Kidney capillary endothelial cell (primary cell): ENCODE results near the gene TCF12.

Source experiments
- DNase-seq: peaks from one replicate; pipeline ENCODE4 v3.0.0-alpha.2; 2018; ENCODE audit warnings: low spot score

The TCF12 gene

DNA sequence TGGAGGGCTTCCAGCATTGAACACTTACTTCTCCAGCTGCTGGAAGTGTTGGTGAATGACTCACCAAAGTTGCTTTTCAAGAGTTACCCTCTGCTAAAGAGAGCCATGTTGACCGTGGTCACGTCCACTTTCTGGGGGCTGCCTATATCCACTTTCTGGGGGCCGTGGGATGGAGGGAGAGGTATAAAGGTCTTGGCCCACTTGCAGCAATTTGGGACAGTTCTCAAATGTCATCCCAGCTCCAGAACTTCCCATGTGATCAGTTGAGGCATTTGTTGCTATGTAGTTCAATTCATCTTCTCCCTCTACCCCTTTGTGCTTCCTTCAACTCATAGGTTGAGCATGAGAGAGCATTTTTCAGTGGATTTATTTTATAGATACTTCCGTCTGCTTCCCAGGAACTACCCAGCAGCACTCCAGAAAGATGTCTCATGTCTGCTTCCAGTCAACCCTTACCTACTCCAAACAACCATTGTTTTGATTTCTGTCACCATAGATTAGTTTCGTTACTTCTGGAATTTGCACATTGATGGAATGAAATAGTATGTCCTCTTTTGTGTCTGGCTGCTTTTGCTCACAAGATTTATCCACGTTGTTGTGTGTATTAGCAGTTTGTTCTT, 130.6 kb downstream of the TCF12 start:
- no peak for DNase-seq

DNA sequence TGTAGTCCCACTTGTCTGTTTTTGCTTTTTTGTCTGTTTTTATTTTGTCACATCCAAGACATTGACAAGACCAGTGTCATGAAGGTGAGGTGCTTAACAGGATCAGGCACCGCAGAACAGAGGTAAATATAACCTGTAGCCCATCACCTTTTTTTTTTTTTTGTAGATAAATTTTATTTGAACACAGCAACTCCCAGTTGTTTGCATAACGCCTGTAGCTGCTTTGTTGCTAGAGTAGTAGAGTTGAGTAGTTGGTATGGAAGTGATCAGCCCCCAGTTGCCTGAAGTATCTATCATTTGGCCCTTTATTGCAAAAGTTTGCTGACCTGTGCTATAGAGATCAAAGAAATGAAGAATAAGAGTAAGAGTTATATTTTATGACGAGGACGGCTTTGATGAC, 135.0 kb downstream of the TCF12 start:
- DNase-seq = no peak

DNA sequence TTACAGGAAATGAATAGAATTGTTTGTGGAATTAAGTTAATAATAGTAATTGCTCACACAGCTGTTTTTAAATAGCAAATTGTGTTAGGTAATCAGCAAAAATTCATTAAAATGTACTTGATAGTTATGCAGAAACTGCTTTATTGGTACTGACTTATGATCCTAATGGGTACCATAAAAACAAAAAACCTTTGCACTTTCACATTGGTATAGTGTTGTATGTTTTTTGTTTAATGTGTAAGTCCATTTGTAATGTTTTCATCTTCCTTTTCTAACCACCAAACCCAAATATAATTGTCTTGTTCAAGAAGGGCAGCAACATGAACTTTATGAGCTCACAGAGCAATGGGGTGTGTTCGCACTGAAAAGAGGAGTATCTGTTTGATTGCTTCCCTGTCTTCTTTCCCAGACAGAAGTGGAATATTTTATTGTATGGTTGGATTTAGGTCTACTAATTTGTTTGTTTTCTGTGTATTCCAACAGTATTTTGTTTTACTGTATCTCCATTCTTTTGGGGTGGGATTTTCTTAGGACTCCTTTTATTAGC, 135.8 kb downstream of the TCF12 start:
- peak; percentile 10 for DNase-seq

DNA sequence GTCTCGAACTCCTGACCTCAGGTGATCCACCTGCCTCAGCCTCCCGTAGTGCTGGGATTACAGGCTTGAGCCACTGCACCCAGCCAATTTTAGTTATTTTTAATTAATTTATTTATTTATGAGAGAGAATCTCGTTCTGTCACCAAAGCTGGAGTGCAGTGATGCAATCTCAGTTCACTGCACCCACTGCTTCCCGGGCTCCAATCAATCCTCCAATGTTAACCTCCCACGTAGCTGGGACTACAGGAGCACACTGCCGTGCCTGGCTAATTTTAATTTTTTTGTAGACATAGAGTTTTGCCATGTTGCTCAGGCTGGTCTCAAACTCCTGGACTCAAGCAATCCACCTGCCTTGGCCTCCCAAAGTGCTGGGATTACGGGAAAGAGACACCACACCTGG, 137.9 kb downstream of the TCF12 start:
- DNase-seq = no peak

DNA sequence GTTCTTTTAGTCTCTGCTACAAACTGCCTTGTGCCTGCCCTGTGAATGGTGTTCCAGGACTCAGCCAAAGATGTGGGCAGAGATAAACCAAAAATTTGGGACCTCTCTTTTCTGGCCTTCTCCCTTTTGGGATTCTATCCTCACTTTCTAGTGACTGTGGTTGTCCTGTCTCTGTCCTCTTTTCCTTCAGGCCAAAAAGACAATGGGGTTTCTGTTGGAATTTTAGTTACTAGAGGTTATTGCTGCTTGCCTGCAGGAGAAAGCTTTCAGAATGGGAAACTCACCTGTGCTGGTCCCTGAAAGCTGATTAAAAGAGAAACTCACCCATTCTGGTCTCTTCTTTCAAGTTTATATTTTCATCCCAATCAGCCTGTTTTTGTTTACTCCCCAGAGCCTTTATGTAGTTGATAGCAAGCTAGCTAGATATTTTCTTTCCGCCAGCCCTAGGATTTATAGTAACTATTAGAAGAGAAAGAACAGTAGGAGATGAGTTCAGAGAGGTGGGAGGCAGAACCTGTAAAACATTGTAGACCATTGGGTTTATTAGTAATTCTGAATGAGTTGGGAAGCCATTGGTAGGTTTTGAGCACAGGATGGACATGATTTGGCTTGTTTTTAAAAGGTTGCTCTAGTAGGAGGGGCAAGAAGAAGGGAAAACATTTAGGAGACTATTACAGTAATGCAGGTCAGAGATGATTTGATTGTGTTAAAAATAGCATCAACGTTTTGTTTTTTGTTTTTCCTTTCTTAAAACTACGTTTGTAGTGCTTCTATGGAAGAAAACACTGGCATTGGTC, 138.9 kb downstream of the TCF12 start:
- DNase-seq = no peak

DNA sequence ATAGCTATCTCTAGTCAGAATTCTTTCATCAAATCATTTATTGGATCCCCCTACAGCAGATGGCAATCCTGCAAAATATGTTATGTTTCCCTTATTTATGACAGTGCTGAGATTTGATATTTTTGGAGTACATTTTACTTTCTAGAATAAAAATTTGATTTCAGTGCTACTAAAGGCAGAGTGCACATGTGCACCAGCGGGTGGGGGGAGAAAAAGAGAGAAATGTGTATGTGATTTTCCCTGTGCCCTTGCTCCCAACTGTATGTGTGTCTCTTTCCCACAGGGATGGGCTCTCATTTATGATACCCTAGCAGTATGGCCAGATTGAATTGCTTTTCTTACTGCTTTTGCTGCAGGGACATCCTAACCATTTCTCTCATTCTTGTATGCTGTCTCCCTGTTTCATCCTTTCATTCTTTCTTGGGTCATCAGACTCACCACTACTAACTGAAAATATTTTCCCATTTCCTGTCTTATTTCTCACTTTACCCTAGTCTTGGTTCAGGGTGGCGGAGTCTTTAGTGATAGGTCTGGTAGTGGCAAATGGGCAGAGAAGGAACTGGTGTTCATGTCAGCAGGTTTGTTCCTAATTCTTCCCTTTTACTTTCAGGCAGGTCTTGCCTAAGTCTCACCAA, 140.7 kb downstream of the TCF12 start:
- DNase-seq = no peak

DNA sequence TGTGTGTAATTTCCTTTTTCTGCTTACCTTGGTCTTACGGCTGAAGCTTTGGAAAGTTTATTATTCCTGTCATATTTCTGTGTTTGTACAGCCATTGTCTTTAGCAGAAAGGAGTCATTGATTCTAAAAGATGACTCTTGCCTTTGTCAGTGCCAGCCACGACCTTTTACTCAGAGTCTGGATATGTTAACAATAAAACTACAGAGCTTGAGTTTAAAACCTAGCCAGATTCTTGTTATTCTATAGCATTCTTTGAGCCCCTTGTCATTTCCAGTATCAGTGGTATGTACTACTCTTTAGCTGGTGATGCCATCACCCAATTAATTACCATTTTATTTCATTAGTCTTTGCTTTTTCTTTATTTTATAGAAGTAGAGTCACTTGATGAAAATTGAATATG, 142.4 kb downstream of the TCF12 start:
- peak; percentile 97 for DNase-seq

DNA sequence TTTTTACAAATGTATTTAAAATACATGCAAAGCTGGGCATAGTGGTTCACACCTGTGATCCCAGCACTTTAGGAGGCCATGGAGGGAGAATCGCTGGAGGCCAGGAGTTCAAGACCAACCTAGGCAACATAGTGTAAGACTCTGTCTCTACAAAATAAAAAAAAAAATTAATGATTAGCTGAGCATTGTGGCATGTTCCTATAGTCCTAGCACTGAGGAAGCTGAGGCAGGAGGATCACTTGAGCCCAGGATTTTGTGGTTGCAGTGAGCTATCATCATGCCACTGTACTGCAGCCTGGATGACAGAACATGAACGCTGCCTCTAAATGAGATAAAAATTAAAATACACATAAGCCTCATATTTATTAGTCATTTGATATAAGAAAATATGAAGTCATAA, 142.8 kb downstream of the TCF12 start:
- peak; percentile 10 for DNase-seq

DNA sequence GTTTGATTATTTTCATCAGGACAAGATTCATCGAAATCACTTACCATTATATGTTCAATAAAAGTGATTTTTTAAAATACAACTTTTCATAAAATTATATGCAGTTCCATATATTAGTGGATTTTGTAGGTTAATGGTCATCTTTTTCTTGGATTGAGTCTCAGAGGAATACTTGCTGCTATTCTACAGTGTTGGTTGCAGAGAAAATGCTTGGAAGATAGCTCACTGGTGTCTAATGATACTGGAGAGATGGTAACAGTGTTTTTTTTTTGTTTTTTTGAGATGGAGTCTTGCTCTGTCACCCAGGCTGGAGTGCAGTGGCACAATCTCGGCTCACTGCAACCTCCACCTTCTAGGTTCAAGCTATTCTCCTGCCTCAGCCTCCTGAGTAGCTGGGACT, 143.3 kb downstream of the TCF12 start:
- DNase-seq = no peak

DNA sequence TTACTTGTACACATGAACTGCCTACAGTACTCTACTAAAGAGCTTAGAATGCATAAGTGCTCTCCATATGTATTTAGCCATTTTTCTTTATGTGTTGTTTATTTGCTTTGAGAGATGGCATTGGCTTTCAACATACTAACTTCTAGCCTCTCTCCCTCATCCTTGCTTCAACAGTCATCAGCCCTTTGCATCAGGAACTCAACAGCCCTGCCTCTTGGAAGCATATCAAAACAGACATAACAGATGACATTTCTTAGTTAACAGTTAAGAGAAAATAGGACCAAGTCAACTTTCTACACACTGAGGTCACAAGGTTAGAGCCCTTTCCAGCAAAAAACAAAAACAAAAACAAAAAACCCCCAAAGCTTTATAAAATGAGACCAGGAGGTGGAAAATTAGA, 145.6 kb downstream of the TCF12 start:
- DNase-seq = no peak

DNA sequence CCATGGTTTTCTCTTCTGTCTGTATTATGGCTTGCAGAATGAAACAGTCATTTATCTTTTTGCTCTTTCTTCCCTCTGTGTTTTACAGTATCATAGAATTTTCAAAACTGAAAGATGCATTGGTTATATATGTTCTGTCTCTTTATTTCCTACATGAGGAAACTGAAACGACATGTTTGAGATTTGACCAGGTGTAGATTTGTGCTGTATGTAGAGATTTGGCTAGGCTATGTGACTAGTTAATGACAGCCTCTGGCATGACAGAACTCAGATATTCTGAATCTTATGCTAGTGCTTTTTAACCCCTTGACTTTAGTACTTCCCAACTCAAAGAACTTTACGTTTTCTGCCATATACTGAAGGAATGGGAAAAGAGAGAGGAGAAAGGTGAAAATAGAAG, 151.0 kb downstream of the TCF12 start:
- no peak for DNase-seq

DNA sequence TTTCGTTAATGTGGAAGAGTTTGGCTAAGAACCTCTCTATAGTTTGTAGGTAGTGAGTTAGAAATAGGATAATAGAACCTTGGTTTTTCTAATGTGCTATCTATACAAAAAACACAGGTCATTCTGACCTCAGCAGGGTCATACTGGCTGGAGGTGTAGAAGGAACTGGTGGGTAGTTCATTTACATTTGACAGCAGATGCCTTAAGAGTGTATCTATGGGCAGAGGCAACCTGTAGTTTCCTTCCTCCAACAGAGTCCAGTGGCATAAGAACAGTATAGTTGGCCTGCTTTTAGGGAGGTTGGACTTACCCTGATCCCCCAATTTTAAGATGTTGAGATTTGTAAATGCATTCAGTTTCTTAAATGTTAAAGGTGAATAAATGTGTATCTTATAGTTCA, 152.2 kb downstream of the TCF12 start:
- DNase-seq = no peak

DNA sequence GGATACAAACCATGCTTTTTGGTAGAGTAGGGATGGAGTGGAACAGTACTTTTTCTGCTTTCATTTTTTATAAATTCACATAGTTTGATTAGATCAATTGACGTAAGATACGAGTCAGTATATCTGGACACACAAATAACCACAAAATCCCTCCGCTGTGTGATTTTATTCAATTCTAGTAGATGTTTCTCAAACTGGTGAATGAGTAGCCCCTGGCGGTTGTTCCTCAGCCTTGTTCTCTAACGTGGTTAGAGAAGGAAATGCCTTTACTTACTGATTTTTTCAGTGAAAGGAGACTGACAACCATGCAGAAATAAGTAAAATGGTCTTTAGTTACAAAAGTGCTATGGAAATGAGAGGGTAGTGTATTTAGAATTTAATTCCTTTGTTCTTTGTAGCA, 161.0 kb downstream of the TCF12 start:
- DNase-seq = no peak

GRCh38 chr15:57079931-57080620, 161.6 kb downstream of the TCF12 start:
- DNase-seq = no peak

DNA sequence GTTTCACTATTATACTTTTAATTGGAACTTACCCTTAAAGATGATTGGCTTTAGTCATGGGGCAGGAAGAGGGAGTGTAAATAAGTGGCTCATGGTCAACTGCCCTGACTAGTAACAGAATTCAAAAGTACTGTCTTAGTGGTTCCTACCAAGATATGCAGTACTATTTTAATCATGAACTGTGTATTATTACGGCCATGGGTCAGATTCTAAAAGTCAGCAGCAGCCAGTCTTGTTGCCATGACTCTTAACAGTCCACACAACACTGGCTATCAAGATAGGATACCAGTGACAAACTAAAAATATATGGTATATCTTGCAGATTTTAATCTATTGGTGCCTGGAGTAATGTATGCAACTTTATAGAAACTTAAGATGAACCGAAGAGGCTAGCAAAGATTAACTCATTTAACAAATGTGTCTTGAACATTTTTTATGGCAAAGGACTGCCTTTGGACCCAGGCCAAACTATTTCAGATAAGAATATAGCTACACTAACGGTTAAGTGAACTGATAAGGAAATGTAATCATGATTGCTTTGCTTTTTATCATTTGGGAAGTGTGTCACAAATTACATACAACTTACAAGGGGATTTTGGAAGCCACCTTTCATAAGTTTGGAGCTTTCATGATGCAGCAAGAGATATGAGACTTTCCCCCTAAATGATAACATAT, 163.7 kb downstream of the TCF12 start:
- no peak for DNase-seq

DNA sequence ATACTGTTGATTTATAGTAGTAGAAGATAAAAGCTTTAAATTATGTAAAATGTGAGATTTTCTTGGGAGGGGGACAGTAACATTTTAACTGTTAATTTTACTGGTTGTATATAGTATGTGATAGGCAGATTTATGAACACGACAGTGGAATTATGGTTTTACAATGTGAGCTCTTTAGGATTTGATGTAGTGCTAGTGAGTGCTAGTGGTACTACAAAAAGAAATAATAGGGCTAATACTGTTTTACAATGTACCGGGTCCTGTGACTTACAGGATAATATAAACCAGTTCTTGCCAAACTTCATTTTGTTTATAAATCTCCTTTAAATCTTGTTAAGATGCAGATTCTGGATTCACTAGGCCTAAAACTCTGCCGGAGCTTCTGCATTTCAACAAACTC, 165.7 kb downstream of the TCF12 start:
- DNase-seq = no peak

GRCh38 chr15:57085267-57085666, 166.8 kb downstream of the TCF12 start:
- DNase-seq = no peak

DNA sequence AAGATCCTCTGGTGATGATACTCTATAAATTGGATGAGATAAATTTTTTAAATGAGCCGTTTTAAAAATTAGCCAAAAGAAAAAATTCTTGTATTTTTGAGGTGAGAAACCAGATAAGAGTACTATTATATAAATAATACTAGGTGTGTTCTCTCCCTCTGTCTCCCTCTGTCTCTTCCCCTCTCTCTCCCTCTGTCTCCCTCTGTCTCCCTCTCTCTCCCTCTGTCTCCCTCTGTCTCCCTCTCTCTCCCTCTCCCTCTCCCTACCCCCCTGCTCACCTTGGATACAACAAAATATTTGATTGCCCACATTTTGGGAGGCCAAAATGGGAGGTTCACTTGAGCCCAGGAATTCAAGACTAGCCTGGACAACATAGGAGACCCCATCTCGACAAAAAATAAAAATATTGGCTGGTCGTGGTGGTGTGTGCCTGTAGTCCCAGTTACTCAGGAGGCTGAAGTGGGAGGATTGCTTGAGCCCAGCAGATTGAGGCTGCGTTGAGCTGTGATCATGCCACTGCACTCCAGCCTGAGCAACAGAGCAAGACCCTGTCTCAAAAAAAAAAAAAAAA, 168.5 kb downstream of the TCF12 start:
- no peak for DNase-seq

- DNase-seq = no peak
Observed at GRCh38 chr15:57089815-57090495, 171.5 kb downstream of the TCF12 start.

DNA sequence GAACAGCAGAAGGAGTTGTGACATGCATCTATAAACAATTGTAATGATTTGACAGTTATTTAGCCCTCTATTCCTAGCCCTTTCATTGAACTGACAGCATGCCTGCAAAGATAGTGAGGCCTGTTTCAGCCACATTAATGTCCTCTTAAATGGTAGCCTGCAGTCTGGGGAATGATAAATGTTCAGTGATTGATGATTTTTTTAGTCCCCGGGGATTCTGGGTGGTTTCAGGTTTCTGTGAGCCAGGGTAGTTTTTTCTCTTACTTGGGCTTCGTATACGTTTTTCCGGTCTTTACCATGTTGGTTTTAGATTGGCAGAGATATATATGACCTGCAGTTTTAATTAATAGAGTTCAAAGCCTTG, 172.0 kb downstream of the TCF12 start:
- DNase-seq = no peak

- no peak for DNase-seq
Observed at GRCh38 chr15:57091636-57092035, 173.2 kb downstream of the TCF12 start.
